ENCODE measurements around the gene C17orf113.

GRCh38 chr17:42096360-42097111, 46.1 kb upstream of the C17orf113 start:
- TF ChIP-seq CTCF (IDR thresholded peaks at IDR 0.05 in 2 of 3, conservative IDR thresholded peaks at IDR 0.05 in 1 of 3; ENCODE audit: borderline replicate concordance in 1 of 3, insufficient read depth in 1 of 3, low read depth in 2 of 3, low read length in 2 of 3), result no peak
- TF ChIP-seq SP1 (IDR thresholded peaks at IDR 0.05; ENCODE audit: low read depth), result no peak
- TF ChIP-seq REST (IDR thresholded peaks at IDR 0.05; ENCODE audit: low read depth), result no peak
- no peak for TF ChIP-seq SRF (IDR thresholded peaks at IDR 0.05; ENCODE audit: low read depth)
- TF ChIP-seq POLR2A (IDR thresholded peaks at IDR 0.05; ENCODE audit: borderline replicate concordance, extremely low read depth, insufficient read depth, insufficient read length), result no peak

Data from HCT116 (cell line).